Epithelial cell of proximal tubule (primary cell): Measurements from ENCODE around the gene MISFA. TPM values are rescaled to one million over a fixed set of nuclear protein-coding genes. Genes with fewer than 3 reads are reported as not detected.

ENCODE experiments used
- DNase-seq: peaks from one replicate; pipeline ENCODE4 v3.0.0-alpha.2; 2011; ENCODE audit warnings: low read depth
- H3K4me3 ChIP-seq: 2 replicates; pipeline ENCODE4 v1.5.1; 2011; ENCODE audit warnings: low read depth, mild to moderate bottlenecking, low read length
- total RNA-seq: library from RNA; depleted of rRNA; stranded (reverse); fragments of >200 nt; gene quantifications from 2 replicates; pipeline ENCODE4 v1.2.3, GENCODE V29; 2015
- TF ChIP-seq, protein P1 (sequence below): conservative IDR thresholded peaks from 2 replicates; pipeline ENCODE4 v1.5.1; 2012; ENCODE audit warnings: low read depth, mild to moderate bottlenecking, low read length

Gene MISFA
- total RNA-seq, 1 donor from 2014 or later = 1.3 TPM

DNA sequence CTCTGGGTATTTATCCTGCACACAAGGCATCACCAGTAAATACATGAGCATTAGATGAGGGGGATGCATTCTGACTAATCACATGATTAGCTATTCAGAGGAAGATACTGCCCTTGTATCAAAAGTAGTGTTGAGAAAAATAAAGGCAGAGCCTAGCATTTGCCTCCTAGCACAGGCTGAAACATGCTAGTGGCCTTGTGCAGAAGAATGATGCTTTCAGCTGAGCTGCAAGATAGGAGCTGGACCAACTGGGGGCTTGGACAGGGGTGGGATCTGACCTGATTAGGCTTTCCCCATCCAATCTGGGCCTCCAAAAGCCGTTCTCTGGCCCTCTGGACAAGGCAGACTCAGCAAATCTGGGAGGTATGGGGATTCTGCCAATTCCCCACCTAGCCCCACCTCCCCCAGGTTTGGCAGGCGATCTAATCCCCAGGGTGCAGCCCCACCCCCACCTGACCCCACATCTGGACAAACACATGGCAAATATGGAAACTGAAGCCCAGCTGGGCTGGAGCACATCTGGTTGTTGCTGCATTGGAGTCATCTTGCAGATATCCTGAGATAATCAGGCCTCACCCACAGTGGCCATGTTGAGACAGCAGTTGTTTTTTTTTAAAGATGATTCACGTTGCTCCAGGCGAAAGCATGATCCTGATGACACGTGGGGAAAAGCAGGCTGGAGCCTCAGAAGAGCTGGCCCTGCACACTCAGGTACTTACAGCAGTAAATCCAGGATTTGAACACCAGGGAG is 4.4 kb upstream of the MISFA start:
- no peak for DNase-seq
- TF ChIP-seq, protein P1, sequence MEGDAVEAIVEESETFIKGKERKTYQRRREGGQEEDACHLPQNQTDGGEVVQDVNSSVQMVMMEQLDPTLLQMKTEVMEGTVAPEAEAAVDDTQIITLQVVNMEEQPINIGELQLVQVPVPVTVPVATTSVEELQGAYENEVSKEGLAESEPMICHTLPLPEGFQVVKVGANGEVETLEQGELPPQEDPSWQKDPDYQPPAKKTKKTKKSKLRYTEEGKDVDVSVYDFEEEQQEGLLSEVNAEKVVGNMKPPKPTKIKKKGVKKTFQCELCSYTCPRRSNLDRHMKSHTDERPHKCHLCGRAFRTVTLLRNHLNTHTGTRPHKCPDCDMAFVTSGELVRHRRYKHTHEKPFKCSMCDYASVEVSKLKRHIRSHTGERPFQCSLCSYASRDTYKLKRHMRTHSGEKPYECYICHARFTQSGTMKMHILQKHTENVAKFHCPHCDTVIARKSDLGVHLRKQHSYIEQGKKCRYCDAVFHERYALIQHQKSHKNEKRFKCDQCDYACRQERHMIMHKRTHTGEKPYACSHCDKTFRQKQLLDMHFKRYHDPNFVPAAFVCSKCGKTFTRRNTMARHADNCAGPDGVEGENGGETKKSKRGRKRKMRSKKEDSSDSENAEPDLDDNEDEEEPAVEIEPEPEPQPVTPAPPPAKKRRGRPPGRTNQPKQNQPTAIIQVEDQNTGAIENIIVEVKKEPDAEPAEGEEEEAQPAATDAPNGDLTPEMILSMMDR = no peak
- H3K4me3 ChIP-seq = no peak overlapping the region

DNA sequence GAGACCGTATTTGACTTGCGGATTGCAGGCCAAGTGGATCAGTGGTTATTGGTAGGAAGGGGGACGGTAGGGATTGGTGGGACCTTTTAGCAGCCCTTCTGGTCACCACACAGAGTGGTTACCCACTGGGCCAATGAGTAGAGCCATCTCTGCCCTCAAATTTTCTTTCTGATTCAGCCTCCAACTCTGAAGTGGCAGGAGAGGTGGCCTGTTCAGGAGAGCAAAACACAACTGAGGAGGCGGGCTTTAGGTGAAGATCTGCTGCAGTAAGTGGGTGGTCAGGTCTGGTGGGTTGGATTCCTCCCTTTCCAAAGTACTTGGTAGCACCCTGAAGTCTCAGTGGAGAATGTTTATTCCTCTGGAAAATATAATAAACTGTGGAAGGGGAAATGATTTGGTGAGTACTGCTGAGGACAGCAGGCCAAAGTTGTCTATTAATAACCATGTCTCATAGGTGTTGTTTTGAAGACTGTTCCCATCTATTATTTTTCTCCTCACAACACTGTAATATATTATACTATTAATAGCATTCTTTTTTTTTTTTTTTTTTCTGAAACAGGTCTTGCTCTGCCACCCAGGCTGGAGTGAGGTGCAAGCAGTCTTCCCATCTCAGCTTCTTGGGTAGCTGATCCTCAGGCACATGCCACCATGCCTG is 1.5 kb downstream of the MISFA start:
- no peak overlapping the region for H3K4me3 ChIP-seq
- TF ChIP-seq, protein P1 = no peak
- DNase-seq = no peak

DNA sequence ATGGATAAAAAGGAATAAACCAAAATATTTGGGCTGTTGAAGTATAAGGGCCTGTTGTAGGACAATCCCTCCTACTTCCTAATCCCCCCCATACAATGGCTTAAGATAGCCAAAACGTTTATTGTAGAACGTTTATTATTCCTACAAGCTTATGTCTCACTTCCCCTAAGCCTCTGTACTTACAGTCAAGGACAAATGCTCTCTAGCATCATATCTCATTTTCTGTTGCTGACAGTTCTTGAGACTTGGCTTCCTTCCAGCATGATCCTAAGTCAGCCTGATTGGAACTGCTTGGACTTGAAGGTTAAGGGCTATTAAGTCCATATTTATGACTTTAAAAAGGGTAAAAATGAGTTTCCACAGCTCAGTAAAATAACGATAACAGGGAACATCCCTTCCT is 8.8 kb downstream of the MISFA start:
- TF ChIP-seq, protein P1 = no peak
- no peak overlapping the region for H3K4me3 ChIP-seq

DNA sequence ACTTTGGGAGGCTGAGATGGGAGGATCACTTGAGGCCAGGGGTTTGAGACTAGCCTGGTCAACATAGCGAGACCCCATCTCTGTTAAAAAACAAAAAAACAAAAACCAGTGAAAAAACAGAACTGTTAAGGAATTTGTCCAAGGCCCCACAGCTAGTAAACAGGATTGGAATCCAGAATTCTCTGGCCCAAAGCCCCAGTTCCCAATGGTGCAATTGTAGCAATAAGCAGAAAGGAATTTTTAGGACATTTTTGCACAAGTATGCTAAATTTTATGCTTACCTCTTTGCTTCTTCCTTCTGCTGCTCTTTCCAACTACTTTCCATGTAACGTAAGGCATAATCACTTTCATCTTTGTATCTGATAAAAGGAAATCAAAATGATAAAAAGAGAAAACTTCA is 11.6 kb downstream of the MISFA start:
- no peak for DNase-seq
- H3K4me3 ChIP-seq = no peak overlapping the region
- TF ChIP-seq, protein P1 = no peak

More for the DNA sequence above, 8.8 kb downstream of the MISFA start:
- DNase-seq = no peak

DNA sequence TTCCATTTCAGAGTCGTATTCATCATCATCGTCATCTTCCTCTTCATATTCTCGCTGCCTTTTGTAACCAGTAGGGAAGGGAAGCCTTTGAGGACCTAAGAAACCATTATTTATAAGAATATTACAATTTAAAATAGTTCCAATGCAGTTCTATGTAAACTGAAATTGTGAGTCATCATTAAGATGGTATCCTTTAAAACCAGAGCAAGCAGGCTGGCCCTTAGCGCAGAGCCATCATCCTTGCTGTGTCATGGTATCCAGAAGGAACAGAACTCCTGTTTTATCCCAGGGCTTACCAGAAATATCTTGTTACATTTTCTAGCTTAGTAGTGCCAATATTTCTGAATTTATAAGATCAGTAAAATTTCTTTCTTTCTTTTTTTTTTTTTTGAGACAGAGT is 12.8 kb downstream of the MISFA start:
- no peak overlapping the region for H3K4me3 ChIP-seq
- DNase-seq = no peak
- TF ChIP-seq, protein P1 = no peak

DNA sequence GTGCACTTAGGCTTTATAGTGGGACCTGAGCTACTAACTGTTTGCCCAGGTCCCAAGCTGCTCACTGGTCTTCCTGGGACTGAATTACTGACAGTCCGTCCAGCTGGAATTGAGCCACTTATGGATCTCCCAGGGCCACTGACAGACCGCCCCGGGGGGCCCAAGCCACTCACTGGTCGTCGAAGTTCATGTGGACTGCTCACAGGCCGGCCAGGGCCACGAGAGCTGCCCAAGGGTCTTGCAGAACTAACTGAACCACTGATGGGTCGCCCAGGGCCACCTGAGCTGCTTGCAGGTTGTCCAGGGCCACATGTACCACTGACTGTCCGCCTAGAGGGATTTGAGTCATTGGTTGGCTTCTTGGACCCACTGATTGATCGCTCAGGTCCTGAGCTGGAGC is 15.1 kb downstream of the MISFA start:
- DNase-seq = no peak
- no peak overlapping the region for H3K4me3 ChIP-seq
- TF ChIP-seq, protein P1 = no peak
